Upper lobe of left lung (tissue), 4 donors: Measurements from ENCODE around the gene OGFR.

Source experiments
- EP300 ChIP-seq, 4 donors: sonication (generic); formaldehyde crosslinking; IDR thresholded peaks; one replicate each; pipeline ENCODE4 v1.5.1; 2017; ENCODE audit warnings: antibody characterized with exemption in 4 of 4, control low read depth in 2 of 4
- POLR2A ChIP-seq, 4 donors: fragments of 450-650 bp; IDR thresholded peaks; one replicate each; pipeline ENCODE4 v1.5.1; 2016 to 2017; ENCODE audit warnings: antibody characterized with exemption in 4 of 4, mild to moderate bottlenecking in 2 of 4
- POLR2AphosphoS5 ChIP-seq, 2 donors: sonication (generic); formaldehyde crosslinking; IDR thresholded peaks; one replicate each; pipeline ENCODE4 v1.5.1; 2017; ENCODE audit warnings: antibody characterized with exemption in 2 of 2
- TF ChIP-seq, protein P1 (sequence below), 6 experiments: fragments of 450-650 bp in 4 of 6; fragments of 200-600 bp in 2 of 6; sonication (generic) in 2 of 6; IDR thresholded peaks; one replicate each; pipeline ENCODE4 v1.5.1; 2016 to 2019; ENCODE audit warnings: antibody characterized with exemption in 6 of 6

DNA sequence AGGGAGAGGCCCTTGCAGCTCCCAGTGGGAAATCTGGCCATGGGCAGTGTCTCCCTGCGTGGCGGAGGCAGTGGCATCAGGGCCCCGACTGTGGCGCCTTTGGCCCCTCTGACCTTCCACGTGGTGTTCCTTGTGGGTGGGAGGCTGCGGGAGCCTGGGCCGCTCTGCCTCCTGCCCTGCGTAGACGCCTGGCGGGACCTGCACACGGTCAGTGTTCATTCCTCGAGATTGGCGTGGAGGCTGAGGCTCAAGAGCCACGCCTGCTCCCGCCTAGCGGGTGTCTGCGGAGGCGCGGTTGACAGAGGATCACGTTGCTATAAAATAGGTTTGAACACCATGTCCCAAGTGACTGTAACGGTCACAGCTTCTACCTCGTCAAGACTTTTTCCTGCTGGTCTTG lies 26.2 kb downstream of the OGFR start:
- TF ChIP-seq, protein P1, sequence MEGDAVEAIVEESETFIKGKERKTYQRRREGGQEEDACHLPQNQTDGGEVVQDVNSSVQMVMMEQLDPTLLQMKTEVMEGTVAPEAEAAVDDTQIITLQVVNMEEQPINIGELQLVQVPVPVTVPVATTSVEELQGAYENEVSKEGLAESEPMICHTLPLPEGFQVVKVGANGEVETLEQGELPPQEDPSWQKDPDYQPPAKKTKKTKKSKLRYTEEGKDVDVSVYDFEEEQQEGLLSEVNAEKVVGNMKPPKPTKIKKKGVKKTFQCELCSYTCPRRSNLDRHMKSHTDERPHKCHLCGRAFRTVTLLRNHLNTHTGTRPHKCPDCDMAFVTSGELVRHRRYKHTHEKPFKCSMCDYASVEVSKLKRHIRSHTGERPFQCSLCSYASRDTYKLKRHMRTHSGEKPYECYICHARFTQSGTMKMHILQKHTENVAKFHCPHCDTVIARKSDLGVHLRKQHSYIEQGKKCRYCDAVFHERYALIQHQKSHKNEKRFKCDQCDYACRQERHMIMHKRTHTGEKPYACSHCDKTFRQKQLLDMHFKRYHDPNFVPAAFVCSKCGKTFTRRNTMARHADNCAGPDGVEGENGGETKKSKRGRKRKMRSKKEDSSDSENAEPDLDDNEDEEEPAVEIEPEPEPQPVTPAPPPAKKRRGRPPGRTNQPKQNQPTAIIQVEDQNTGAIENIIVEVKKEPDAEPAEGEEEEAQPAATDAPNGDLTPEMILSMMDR (IDR thresholded peaks at IDR 0.05): no peak
- no peak for TF ChIP-seq EP300 (IDR thresholded peaks at IDR 0.05)
- TF ChIP-seq POLR2AphosphoS5 (IDR thresholded peaks at IDR 0.05): no peak
- TF ChIP-seq POLR2A (IDR thresholded peaks at IDR 0.05): no peak
